Heart right ventricle (tissue), 16 donors: ENCODE measurements around the gene GAL3ST2. TPM values are rescaled to one million over a fixed set of nuclear protein-coding genes. Genes with fewer than 3 reads are reported as not detected.

Source experiments
- ATAC-seq, 8 donors: fragments of 200-7000 bp; cut with Tn5 transposase; one replicate each; pipeline ENCODE4 v1.9.1; 2020; ENCODE audit warnings: mild to moderate bottlenecking in 8 of 8, moderate library complexity in 8 of 8, moderate number of reproducible peaks in 1 of 8
- DNase-seq, 2 donors: peaks; one replicate each; pipeline ENCODE4 v3.0.0-alpha.2; 2020
- H3K27ac ChIP-seq, 10 donors: fragments of 200-600 bp; sonication (generic) in 2 of 10; one replicate each; pipeline versions ENCODE4 v1.5.0 to v1.8.0; 2020 to 2022; ENCODE audit warnings: mild to moderate bottlenecking in 3 of 10
- H3K27me3 ChIP-seq, 7 donors: fragments of 200-600 bp; one replicate each; pipeline ENCODE4 v1.8.0; 2021 to 2022; ENCODE audit warnings: mild to moderate bottlenecking in 2 of 7
- H3K36me3 ChIP-seq, 9 donors: fragments of 200-600 bp; sonication (generic) in 1 of 9; one replicate each; pipeline versions ENCODE4 v1.5.0 to v1.8.0; 2020 to 2022; ENCODE audit warnings: mild to moderate bottlenecking in 2 of 9
- H3K4me1 ChIP-seq, 9 donors: fragments of 200-600 bp; sonication (generic) in 1 of 9; one replicate each; pipeline versions ENCODE4 v1.5.0 to v1.8.0; 2020 to 2022; ENCODE audit warnings: mild to moderate bottlenecking in 4 of 9
- H3K4me3 ChIP-seq, 10 donors: fragments of 200-600 bp; sonication (generic) in 2 of 10; one replicate each; pipeline versions ENCODE4 v1.5.0 to v1.8.0; 2020 to 2022; ENCODE audit warnings: mild to moderate bottlenecking in 7 of 10, moderate library complexity in 2 of 10
- H3K9me3 ChIP-seq, 11 donors: fragments of 200-600 bp in 10 of 11; sonication (generic) in 2 of 11; one replicate each; pipeline versions ENCODE4 v1.5.0 to v1.8.0; 2013 to 2022; ENCODE audit warnings: mild to moderate bottlenecking in 2 of 11, control low read depth in 1 of 11, moderate library complexity in 1 of 11
- CTCF ChIP-seq, 9 donors: fragments of 200-600 bp; sonication (generic) in 2 of 9; IDR thresholded peaks; one replicate each; pipeline versions ENCODE4 v1.5.0 to v1.8.0; 2021 to 2022; ENCODE audit warnings: antibody characterized with exemption in 9 of 9, mild to moderate bottlenecking in 5 of 9, moderate library complexity in 1 of 9
- WGBS, 2 donors: extraction: QIAGEN DNeasy Blood & Tissue Kit; methylation state at CpG; one replicate each; pipeline ENCODE4 v1.1.7; 2013; ENCODE audit warnings: inconsistent platforms in 1 of 2; 5-methylcytosine and 5-hydroxymethylcytosine counted together
- intact Hi-C, 10 donors: fragments of 100-400 bp; cut with DNase I; formaldehyde crosslinking; loops; one replicate each; pipeline versions ENCODE4 v1.11.1 to v1.14.2; 2022
- polyA plus RNA-seq, 2 donors: library from polyadenylated mRNA; stranded (reverse); fragments of 200-250 nt; gene quantifications; one replicate each; pipeline ENCODE4 v1.2.3, GENCODE V29; 2013
- total RNA-seq, 10 donors: library from RNA; stranded (reverse); fragmentation: NEBNext Ultra II Directional in 3 of 10; extraction: Animal tissue kit (Norgen Biotek cat#: 25700) in 3 of 10; gene quantifications; one replicate each; pipeline versions ENCODE4 v1.2.1 to v1.2.4, GENCODE V29; 2021 to 2023
- donor health status: Arrhythmogenic right ventricular cardiomyopathy.
- donor health status: ischemic (EF 13 %, LVEDD 7.1; RV severe dilation, severe dysfunction).
- donor health status: healthy with polysubstance abuse.
- donor health status: DM: no; HTN: yes; CAD: no.
- donor health status: DM: no; HTN: no; CAD: no.
- donor health status: ischemic (EF 25% LVEDD 6.9; RV normal size, moderate dysfunction).
- donor health status: ischemic (EF 25% LVEDD 5.7; RV mildly dilated, moderate dysfunction).
- donor health status: healthy.
- donor health status: DM: yes; HTN: yes; CAD: no.
- donor health status: Ischemic cardiomyopathy.
- donor health status: ischemic (EF 35%, LVEDD 5.7; RV mildly dilated, moderate dysfunction).
- donor health status: nonischemic (EF 11% LVEDD 7.7; RV severe dilation, severe dysfunction).
- donor health status: DM: yes; HTN: yes; CAD: no.
- donor health status: PGD.
- donor health status: ischemic (EF 29% LVEDD 5.4; RV normal size, mild dysfunction).
- donor health status: nonischemic (EF 23%, LVEDD 6.1; RV moderate dilation, normal function).

GAL3ST2 gene
- total and polyA plus RNA-seq, 12 donors: 0.19 to 0.28 (median 0.23) TPM; not detected in 9

- H3K27ac ChIP-seq: no peak overlapping the region
- intact Hi-C loops: no loop called here
- no peak for TF ChIP-seq CTCF (IDR thresholded peaks at IDR 0.05)
- H3K9me3 ChIP-seq: peaks cover 0 to under 1% (median 0%) of the 10 kb centered on the region in 11 donors
- H3K4me1 ChIP-seq: peaks cover 0 to 17% (median 5%) of the 10 kb centered on the region in 9 donors
- peaks cover 0 to 68% (median 14%) of the 10 kb centered on the region in 9 donors for H3K36me3 ChIP-seq
- H3K27me3 ChIP-seq: no peaks in the 10 kb centered on the region
- WGBS, 2 donors: 97 to 99% methylated on average over 14 of the region's 14 CpGs
- no peak for ATAC-seq
- no peak overlapping the region for H3K4me3 ChIP-seq
- no peak for DNase-seq
Measured at GRCh38 chr2:241752253-241752652, 24.4 kb upstream of the GAL3ST2 start.

GRCh38 chr2:241752689-241753276 is 23.8 kb upstream of the GAL3ST2 start:
- H3K36me3 ChIP-seq: peaks cover 0 to 73% (median 14%) of the 10 kb centered on the region in 9 donors
- 93 to 95% methylated on average over 21 of the region's 21 CpGs for WGBS, 2 donors
- DNase-seq (no peak), ATAC-seq (no peak)
- no peak overlapping the region for H3K27ac ChIP-seq
- intact Hi-C loops: no loop called here
- no peaks in the 10 kb centered on the region for H3K9me3 ChIP-seq
- H3K4me1 ChIP-seq: peaks cover 0 to 17% (median 5%) of the 10 kb centered on the region in 9 donors
- no peaks in the 10 kb centered on the region for H3K27me3 ChIP-seq
- H3K4me3 ChIP-seq: no peak overlapping the region
- no peak for TF ChIP-seq CTCF (IDR thresholded peaks at IDR 0.05)

GRCh38 chr2:241753493-241753892 is 23.1 kb upstream of the GAL3ST2 start:
- Histone ChIP-seq H3K9me3 (no peaks in the 10 kb centered on the region), H3K4me3 (no peak overlapping the region), H3K36me3 (peaks cover 0 to 80% (median 14%) of the 10 kb centered on the region in 9 donors), H3K27ac (no peak overlapping the region), H3K27me3 (no peaks in the 10 kb centered on the region), H3K4me1 (peaks cover 0 to 17% (median 5%) of the 10 kb centered on the region in 9 donors)
- TF ChIP-seq CTCF (IDR thresholded peaks at IDR 0.05): no peak
- WGBS, 2 donors: 97 to 98% methylated on average over 17 of the region's 17 CpGs
- no peak for ATAC-seq
- no peak for DNase-seq
- intact Hi-C loops: no loop called here

GRCh38 chr2:241754042-241754441 is 22.6 kb upstream of the GAL3ST2 start:
- intact Hi-C loops: no loop called here
- ATAC-seq: no peak
- H3K27me3 ChIP-seq: no peaks in the 10 kb centered on the region
- WGBS, 2 donors: 96 to 97% methylated on average over 20 of the region's 20 CpGs
- no peak overlapping the region for H3K27ac ChIP-seq
- DNase-seq: no peak
- H3K9me3 ChIP-seq: no peaks in the 10 kb centered on the region
- no peak overlapping the region for H3K4me3 ChIP-seq
- TF ChIP-seq CTCF (IDR thresholded peaks at IDR 0.05): no peak
- peaks cover 0 to 79% (median 14%) of the 10 kb centered on the region in 9 donors for H3K36me3 ChIP-seq
- peaks cover 0 to 17% (median 5%) of the 10 kb centered on the region in 9 donors for H3K4me1 ChIP-seq
